Osteoblast (primary cell): ENCODE data around the gene ITPRID2. TPM values are rescaled to one million over a fixed set of nuclear protein-coding genes. Genes with fewer than 3 reads are reported as not detected.

Source experiments
- DNase-seq: peaks from one replicate; pipeline ENCODE4 v3.0.0; 2011; ENCODE audit warnings: low spot score, mixed read lengths; ENCODE audit not compliant: insufficient read length; ENCODE audit errors: missing footprints
- H2AFZ ChIP-seq: 2 replicates; pipeline ENCODE4 v1.6.0; 2011; ENCODE audit warnings: mild to moderate bottlenecking, low read length
- H3K27ac ChIP-seq: 2 replicates; pipeline ENCODE4 v1.5.1; 2011; ENCODE audit warnings: mild to moderate bottlenecking, low read depth, low read length, moderate library complexity
- H3K27me3 ChIP-seq: 2 replicates; pipeline ENCODE4 v1.6.0; 2012; ENCODE audit warnings: mild to moderate bottlenecking, control low read depth, inconsistent platforms, low read length, moderate library complexity; ENCODE audit not compliant: insufficient read depth
- H3K36me3 ChIP-seq: 2 replicates; pipeline ENCODE4 v1.5.1; 2011; ENCODE audit warnings: mild to moderate bottlenecking, low read length, control low read depth, moderate library complexity; ENCODE audit not compliant: insufficient read depth
- H3K4me1 ChIP-seq: 2 replicates; pipeline ENCODE4 v1.5.1; 2011; ENCODE audit warnings: mild to moderate bottlenecking, low read length, control low read depth, moderate library complexity; ENCODE audit not compliant: insufficient read depth
- H3K4me2 ChIP-seq: 2 replicates; pipeline ENCODE4 v1.6.0; 2011; ENCODE audit warnings: mild to moderate bottlenecking, low read length; ENCODE audit not compliant: insufficient read depth
- H3K4me3 ChIP-seq: fragments of 200-600 bp; sonication (generic); 3 replicates; pipeline ENCODE4 v1.5.1; 2012; ENCODE audit warnings: mild to moderate bottlenecking, low read length, inconsistent platforms; ENCODE audit not compliant: insufficient read depth
- H3K79me2 ChIP-seq: 2 replicates; pipeline ENCODE4 v1.6.0; 2012; ENCODE audit warnings: mild to moderate bottlenecking, low read length, control low read depth, inconsistent platforms; ENCODE audit not compliant: insufficient read depth
- H3K9me3 ChIP-seq: 2 replicates; pipeline ENCODE4 v1.5.1; 2011; ENCODE audit warnings: low read depth, low read length, control low read depth
- H4K20me1 ChIP-seq: 2 replicates; pipeline ENCODE4 v1.6.0; 2012; ENCODE audit warnings: mild to moderate bottlenecking, low read length, control low read depth; ENCODE audit not compliant: insufficient read depth
- total RNA-seq: library from RNA; depleted of rRNA; stranded (reverse); fragments of >200 nt; gene quantifications from 2 replicates; pipeline ENCODE4 v1.2.3, GENCODE V29; 2012
- TF ChIP-seq, protein P1 (sequence below): IDR thresholded peaks from 2 replicates; pipeline ENCODE4 v1.5.1; 2011; ENCODE audit warnings: mild to moderate bottlenecking, low read depth, low read length, moderate library complexity; ENCODE audit errors: extremely low read depth

The ITPRID2 gene
- total RNA-seq, 1 donor = 108 TPM

DNA sequence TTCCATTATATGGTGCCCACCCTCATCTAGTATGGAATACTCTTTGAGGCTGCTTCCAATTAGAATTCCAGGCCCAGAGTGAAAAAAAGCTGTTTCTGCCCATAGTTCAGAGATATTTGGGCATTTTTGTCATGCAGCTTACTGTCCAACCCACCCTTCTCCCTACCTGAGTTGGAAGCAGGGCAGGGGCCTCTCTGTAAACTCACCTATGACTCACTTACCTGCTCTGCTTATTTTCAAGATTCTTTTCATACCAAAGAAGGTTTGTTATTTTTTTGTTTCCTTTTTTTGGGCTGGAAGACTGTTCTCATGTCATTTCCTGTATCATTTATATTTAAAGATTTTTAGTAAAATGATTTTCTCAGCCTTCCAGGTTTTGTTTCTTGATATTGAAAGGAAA, 55.7 kb downstream of the ITPRID2 start:
- no peak overlapping the region for H3K4me2 ChIP-seq
- H3K9me3 ChIP-seq = no peaks in the 10 kb centered on the region
- peak overlapping the region; percentile 52 for H2AFZ ChIP-seq
- H3K27me3 ChIP-seq = no peaks in the 10 kb centered on the region
- TF ChIP-seq, protein P1, sequence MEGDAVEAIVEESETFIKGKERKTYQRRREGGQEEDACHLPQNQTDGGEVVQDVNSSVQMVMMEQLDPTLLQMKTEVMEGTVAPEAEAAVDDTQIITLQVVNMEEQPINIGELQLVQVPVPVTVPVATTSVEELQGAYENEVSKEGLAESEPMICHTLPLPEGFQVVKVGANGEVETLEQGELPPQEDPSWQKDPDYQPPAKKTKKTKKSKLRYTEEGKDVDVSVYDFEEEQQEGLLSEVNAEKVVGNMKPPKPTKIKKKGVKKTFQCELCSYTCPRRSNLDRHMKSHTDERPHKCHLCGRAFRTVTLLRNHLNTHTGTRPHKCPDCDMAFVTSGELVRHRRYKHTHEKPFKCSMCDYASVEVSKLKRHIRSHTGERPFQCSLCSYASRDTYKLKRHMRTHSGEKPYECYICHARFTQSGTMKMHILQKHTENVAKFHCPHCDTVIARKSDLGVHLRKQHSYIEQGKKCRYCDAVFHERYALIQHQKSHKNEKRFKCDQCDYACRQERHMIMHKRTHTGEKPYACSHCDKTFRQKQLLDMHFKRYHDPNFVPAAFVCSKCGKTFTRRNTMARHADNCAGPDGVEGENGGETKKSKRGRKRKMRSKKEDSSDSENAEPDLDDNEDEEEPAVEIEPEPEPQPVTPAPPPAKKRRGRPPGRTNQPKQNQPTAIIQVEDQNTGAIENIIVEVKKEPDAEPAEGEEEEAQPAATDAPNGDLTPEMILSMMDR = no peak
- peaks cover 20% of the 10 kb centered on the region for H3K4me1 ChIP-seq
- no peaks in the 10 kb centered on the region for H4K20me1 ChIP-seq
- H3K36me3 ChIP-seq = no peaks in the 10 kb centered on the region
- DNase-seq = no peak
- no peak overlapping the region for H3K27ac ChIP-seq
- no peaks in the 10 kb centered on the region for H3K79me2 ChIP-seq
- no peak overlapping the region for H3K4me3 ChIP-seq

- Histone ChIP-seq H4K20me1 (no peaks in the 10 kb centered on the region), H3K36me3 (no peaks in the 10 kb centered on the region), H3K27me3 (no peaks in the 10 kb centered on the region), H3K4me1 (peaks cover 20% of the 10 kb centered on the region), H3K79me2 (no peaks in the 10 kb centered on the region), H3K9me3 (no peaks in the 10 kb centered on the region), H3K4me3 (no peak overlapping the region), H3K4me2 (peak overlapping the region; percentile 7), H3K27ac (peak overlapping the region; percentile 7), H2AFZ (peak overlapping the region; percentile 56)
- TF ChIP-seq, protein P1 = no peak
- no peak for DNase-seq
Observed at GRCh38 chr2:181948227-181948626, 56.7 kb downstream of the ITPRID2 start.

GRCh38 chr2:181949047-181949446, 57.5 kb downstream of the ITPRID2 start:
- Histone ChIP-seq H3K4me1 (peaks cover 26% of the 10 kb centered on the region), H3K4me3 (no peak overlapping the region), H4K20me1 (no peaks in the 10 kb centered on the region), H3K27ac (no peak overlapping the region), H3K36me3 (no peaks in the 10 kb centered on the region), H3K4me2 (peak overlapping the region; percentile 32), H3K27me3 (no peaks in the 10 kb centered on the region), H3K79me2 (no peaks in the 10 kb centered on the region), H3K9me3 (no peaks in the 10 kb centered on the region), H2AFZ (no peak overlapping the region)
- no peak for DNase-seq
- TF ChIP-seq, protein P1 = no peak

GRCh38 chr2:181952404-181953226, 61.1 kb downstream of the ITPRID2 start:
- TF ChIP-seq, protein P1 = no peak
- no peaks in the 10 kb centered on the region for H3K36me3 ChIP-seq
- H2AFZ ChIP-seq = no peak overlapping the region
- no peaks in the 10 kb centered on the region for H4K20me1 ChIP-seq
- H3K27ac ChIP-seq = no peak overlapping the region
- DNase-seq = peak; percentile 65
- H3K79me2 ChIP-seq = no peaks in the 10 kb centered on the region
- no peaks in the 10 kb centered on the region for H3K9me3 ChIP-seq
- H3K4me2 ChIP-seq = no peak overlapping the region
- H3K4me3 ChIP-seq = no peak overlapping the region
- H3K27me3 ChIP-seq = no peaks in the 10 kb centered on the region
- H3K4me1 ChIP-seq = peaks cover 35% of the 10 kb centered on the region
